HG03064 (cell line): ENCODE measurements around the gene P3H1.
"Not testable (repeated sequence)": the region's sequence is repeated elsewhere in the genome, so short reads cannot be mapped to it uniquely, and the experiment has no call there.

Source experiments
- ATAC-seq: cut with Tn5 transposase; IDR thresholded peaks from one replicate; pipeline ENCODE4 v1.9.1; 2021; ENCODE audit warnings: low read depth; ENCODE audit not compliant: unreplicated experiment

The P3H1 gene

DNA sequence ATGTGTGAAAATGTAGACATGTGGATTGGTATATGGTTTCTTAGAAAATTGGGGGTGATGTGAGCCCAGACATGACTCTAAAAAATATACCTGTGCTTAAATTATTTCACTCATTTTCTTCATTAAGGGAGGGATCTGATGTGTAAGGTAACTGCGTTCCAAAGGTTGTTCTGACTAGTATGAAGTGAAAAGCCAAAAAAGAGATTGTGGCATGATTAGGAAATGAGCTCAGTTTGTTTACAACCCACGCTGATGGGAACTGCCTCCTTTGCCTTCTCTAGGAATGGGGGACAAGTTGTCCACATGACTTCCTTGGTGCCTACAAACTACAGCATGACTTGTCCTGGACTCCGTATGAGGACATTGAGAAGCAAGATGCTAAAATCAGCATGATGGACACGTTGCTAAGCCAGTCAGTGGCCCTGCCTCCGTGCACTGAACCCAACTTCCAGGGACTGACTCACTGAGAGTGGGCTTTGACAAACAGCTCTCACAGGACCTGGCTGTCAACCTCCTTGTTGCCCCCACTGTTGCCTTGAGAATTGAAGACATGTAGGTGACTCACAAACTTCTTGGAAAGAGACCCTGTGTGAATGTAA, 8.2 kb upstream of the P3H1 start:
- ATAC-seq = no peak

DNA sequence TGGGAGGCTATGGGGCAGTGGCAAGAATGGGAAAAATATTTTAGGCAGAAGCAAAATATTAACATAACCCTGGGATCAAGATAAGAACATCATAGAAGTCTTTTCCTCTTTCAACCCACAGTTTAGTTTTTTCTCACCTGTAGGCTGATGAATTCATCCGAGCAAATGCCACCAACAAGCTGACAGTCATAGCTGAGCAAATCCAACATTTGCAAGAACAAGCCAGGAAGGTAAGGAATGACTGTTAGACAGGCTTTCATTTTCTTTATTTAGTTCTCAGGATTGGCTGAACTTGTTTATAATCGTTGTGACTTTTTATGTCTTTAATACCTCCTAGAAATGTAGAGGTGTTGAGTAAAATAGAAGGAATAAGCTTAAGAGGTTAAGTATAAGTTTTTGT, 6.6 kb upstream of the P3H1 start:
- ATAC-seq = no peak

DNA sequence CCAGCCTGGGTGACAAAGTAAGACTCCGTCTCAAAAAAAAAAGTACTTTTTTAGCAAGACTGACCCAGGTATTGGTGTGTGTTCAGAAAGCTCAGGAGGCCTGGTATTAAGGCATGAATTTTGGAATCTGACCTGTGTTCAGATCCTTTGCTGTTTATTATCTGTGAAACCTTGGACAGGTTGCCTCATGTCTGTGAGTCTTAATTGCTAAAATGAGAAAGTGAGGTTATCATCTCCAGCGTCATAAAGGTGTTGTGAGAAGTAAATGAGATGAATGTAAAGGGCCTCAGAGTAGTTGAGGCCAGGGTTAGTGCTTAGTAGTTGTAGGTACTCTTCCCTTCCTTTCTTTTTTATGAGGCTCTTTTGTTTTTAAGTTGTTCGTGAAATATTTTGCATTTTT, 3.0 kb upstream of the P3H1 start:
- ATAC-seq = no peak

DNA sequence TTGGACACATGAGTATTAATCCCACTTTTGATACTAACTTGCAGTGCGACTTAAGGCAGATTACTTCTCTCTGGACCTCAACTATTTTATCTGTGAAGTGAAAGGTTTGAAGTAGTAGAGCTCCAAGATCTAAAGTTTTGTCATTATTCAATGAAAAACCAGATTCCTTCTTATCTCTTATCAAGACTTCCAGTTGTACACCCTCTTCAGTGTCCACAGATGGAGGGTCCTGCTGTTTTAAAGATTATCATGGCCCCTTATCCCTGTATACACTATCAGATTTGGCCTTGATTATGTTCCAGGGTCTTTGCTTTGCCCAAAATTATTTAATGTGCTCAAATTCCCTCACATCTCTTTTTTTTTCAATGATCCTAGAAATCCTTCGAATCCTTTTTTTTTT, 1.3 kb upstream of the P3H1 start:
- no peak for ATAC-seq

DNA sequence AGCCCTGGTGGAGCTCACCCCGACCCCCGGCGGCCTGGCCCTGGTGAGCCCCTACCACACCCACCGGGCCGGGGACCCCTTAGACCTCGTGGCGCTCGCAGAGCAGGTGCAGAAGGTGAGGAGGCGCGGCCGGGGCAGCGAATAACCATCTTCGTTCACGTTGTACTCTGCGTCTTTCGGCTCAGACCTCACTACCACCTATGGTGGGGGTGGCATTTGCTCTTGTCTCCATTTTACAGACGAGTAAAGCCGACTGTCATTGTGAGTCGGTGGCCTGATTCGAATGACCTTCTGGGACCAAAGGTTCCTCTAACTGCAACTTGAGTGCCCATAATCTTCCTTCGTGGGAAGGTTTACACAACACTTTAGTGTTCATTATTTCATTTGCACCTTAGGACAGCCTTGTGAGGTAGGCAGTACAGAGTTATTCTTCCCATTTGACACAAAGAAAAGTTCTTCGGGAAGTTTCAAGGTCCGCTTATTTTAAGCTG, 727 bp upstream of the P3H1 start:
- peak; percentile 26 for ATAC-seq

DNA sequence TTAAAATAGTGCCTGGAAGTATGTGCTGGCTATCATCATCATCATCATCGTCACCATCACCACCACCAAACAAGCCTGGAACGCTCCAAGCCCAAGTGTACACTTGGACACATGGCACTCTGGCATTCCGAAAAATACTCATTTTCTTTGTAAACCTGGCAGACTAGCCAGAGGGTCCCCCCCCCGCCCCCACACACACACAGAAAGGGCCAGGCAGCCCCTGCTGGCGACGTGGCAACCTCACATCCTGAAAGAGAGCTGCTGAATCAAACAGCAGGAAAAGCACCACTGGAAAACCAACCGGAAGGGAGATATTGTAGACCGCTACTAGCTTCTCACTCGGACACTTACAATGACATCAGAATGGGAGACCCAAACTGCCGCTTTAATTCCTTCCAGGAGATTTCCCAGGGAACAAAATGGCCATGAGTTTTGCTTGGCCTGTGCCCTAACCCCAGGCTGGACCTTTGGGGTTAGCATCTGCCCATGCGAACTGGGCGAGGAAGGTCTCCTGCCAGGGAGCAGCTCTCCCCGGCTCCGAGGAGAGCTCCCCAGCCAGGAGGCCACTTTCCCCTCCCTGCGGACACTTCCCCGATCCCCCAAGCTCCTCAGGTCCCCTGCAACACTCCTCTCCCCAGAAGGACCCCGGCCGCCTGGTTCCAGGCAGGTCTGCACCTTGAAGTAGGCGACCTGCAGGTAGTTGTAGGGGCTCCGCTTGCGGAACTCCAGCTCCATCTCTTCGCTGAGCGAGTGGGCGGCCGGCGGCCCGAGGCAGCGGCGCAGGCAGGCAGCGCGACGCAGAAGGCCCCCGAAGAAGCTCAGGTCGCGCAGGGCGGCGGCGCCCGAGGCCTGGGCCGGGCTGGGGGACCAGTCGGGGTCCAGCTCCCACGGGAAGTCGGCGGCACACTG, 742 bp downstream of the P3H1 start:
- ATAC-seq = peak; percentile 20

DNA sequence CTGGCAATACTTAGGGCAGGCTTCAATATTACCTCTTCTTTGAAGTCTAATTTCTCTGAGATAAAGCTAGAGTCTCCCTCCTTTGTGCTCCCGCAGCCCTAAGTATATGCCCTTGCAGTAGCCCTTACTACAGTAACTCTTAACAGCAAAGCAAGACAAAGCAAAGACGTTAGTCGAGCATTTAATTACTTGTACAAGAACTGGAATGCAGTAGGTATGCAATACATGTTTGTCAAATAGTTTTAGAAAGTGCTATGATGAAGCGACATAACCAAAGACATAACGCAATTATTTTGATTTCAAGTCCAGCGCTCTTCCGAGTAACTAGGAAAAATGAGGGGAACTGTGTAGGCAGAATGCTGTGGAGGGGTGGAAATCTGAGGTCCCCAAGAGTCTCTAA, 1.6 kb downstream of the P3H1 start:
- no peak for ATAC-seq

DNA sequence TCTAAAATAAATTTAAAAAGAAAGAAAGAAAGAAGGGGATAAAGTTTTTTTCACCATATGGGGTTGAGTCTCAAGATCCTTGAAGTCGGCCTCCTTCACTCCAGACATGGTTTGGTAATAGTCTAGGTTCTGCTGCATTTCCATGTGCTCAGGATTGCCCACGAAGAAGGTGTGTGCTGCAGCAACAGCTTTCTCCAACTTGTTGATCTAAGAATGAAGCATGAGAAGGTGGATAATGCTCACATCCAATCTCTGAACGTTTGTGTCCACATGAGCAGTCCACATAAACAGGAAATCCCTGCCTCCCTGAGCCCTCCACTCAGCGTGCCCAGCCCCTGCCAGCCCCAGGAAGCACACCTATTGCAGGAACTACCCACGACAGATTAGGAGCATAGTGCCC, 4.6 kb downstream of the P3H1 start:
- ATAC-seq = no peak

DNA sequence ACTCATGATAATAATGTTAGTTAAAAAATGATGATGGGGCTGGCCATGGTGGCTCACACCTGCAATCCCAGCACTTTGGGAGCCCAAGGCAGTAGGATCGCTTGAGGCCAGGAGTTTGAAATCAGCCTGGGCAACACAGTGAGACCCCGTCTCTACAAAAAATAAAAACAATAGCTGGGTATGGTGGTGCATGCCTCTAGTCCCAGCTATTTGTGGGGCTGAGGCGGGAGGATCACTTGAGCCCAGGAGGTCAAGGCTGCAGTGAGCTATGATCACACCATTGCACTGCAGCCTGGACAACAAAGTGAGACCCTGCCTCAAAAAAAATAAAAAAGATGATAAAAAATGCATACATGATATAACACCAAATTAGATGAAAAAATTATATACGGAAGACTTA, 5.3 kb downstream of the P3H1 start:
- no peak for ATAC-seq

DNA sequence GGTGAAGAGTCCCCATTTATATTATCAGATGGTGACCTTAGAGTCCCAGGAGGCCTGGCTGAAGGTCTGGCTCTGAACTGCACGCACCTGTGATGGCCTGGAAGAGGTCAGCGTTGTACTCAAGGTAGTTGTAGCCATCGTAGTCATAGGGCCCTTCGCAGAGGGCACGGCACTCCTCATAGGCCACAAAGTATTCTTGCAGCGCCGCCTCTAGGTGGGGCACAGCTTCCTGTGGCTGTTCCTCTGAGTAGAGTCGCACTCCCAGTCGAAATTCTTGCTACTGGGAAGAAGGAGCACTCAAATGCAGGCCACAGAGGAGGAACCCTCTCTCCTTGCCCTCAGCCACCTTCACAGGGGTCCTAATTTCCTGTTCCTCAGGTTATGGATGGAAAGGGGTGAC, 7.7 kb downstream of the P3H1 start:
- no peak for ATAC-seq

DNA sequence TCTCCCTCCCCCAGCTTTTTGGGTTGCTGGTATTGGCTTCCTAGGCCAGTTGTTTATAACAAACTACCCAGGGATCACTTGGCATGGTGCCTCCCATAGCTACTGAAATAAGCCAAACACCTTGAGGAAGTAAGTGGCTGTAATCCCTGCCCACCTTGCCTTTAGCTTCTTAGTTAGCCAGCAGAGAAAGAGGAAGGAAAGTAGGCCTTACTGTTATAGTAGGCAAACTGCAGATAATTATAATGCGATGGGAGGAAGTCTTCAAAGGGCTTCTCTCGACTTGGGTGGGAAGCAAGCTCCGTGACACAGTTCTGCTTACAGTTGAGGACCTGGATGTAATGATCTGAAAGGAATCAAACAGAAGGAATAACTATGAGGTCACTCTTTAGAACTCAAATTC, 8.2 kb downstream of the P3H1 start:
- no peak for ATAC-seq

DNA sequence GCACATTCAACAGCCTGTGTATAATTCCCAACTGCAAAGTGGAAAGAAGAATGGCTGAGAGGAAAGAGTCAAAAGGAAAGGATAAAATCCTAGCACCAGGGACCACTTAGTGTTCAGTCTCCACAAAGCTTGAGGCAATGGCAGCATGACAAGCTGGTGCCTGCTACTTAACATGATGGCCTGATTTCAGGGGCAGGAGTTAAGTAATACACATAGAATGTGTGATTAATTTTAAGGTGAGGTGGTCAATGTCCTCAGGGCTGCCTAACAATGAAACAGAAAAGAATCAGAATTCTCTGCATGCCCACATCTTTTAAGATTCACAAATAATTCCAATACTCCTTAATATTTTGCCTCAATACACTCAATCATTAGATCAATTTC, 8.9 kb downstream of the P3H1 start:
- ATAC-seq = no peak

DNA sequence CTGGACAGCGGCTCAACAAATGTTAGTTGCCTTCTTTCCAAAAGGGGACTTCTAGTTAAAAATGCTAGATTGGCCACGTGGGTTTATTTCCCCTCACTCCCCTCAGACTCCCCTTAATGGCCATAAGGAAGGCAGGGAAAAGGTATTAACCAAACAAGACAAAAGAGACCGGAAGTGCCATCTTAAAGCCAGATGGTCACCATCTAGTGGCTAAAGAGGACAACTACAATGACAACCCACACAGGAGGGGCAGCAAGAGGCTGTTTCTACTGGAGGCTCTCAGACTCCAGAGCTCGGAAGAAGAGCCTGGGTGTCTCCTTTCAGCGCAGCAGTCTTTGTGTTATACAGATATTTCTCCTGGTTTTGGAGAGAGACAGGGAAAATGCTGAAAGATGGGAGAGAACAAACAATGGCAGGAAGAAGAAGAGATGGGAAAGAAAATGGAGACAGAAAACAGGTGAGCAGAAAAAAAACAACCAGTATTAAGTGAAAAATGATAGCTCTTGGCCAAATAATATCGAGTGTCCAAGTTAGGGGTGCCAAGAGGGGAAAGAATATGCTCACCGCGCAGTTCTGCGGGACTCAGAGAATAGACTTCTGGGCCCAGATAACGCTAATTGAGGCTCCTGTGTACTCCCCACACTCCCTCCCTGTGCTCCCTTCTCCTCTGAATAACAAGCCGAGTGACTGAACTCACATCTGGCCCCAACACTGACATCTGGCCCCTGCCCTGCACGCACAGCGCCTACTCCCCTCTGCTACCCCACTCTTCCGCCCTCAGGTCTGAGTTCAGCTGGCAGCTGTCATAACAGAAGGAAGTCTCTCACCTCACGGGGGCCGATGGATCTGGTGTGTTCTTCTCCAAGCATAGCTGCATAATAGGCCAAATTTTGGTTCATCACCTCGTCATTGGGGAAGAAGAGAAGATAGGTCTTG, 9.6 kb downstream of the P3H1 start:
- no peak for ATAC-seq

DNA sequence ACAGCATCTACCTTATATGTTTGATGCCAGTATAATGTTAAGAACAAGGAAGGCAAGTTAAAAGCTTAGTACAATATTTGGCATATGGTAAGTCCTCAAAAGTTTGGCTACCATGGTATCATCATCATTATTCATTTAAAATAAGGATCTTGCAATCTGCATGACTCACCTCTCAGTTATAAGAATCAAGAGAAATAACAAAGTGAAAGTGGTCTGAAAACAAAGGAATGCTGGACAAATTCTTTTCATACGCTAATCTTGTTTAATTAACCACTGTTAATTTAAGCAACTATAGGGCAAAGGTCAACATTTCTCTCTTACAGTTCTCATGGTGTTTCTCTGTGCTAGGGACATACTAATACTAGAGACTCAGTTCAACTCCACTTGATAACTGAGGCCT, 13.8 kb downstream of the P3H1 start:
- no peak for ATAC-seq

DNA sequence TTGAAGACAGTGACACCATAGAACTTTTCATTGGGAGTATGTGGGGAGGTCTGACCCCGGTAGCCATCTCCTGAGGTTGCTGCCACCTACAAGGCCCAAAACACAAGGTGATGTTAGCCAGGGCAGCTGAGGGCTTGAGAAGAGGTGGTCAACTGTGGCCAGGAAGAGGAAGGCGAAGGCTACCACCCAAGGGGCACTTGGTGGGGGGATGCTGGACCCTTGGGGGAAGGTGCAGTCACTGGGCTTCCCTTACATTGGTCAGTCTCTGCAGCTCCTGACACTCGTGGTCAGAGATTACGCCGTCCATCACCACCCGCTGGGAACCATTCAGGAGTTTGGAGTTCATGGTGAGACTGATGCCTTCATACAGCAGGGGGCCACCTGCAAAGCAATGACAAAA, 14.5 kb downstream of the P3H1 start:
- no peak for ATAC-seq

DNA sequence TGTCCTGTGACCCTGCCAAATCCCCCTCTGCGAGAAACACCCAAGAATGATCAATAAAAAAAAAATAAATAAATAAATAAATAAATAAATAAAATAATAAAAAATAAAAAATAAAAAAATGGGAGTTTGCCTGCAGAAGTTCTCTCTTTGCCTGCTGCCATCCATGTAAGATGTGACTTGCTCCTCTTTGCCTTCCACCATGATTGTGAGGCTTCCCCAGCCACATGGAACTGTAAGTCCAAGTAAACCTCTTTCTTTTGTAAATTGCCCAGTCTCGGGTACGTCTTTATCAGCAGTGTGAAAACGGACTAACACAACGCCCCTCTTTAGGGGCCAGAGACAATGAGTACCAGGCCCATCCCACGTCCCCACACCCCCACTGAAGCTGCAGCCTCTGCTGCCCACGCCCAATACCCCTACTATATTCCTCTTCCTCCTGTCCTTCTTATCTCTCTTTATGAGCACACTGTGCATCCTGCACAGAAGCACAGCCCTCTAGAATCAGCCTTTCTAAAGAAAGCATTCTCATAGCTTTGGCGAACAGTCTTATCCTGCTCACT, 15.2 kb downstream of the P3H1 start:
- not testable (repeated sequence) for ATAC-seq

DNA sequence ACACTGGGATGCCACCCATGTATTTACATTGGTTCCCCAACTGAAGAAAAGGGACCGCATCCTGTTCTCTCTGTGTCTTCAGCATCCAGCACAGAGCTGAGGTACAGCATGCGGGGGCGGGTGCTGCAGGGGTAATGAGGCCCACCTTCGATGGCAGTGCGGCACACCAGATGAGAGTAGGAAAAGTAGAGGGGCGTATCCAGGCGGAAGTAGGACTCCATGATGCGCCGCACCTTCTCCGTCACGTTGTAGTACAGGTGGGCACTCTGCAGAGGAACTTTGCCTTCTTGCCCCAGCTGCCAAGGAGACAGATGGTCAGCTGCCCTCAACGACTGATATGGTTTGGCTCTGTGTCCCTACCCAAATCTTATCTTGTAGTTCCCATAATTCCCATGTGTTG, 16.8 kb downstream of the P3H1 start:
- ATAC-seq = no peak

DNA sequence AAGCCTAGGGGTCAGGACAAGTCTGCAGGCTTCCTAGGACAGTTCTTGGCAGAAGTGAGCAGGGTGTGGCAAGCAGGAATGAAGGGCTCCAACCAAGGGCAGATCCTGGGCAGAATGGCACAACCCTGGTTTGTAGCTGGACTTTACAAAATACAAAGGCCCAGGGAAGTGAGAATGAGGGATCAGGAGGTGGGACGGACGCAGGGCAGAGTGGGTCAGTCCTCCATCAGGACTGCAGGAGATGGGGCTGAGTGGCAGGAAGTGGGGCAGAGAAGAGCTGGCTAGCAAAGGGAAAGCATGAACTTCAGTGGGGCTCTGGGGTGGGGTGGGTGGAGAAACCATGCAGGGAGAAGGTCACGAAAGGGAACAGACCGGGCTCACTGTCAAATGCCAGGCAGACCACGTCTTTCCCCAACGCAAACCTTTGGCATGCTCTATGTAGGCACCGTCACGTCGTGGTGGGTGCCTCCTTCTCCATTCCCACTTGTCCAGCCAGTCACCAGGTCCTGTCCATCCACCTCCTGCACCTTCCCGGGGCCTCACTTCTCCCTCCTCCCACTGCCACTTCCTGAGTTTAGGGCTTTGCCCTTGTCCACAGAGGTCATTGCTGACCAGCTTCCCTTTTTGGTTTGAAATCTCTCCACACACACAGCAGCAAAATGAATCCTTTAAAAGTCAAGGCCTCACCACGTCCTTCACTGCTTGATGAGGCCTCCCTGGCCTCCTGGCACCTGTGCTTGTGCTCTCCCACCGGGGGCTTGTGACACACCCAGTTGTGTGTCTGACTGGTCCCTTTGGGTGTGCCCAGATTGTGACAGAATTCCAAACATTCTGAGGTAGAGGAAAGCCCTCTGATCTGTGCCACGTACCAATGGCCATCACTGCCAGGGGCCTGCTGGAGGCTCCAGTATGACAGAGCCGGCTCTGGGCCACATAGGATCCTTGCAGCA, 18.1 kb downstream of the P3H1 start:
- no peak for ATAC-seq

DNA sequence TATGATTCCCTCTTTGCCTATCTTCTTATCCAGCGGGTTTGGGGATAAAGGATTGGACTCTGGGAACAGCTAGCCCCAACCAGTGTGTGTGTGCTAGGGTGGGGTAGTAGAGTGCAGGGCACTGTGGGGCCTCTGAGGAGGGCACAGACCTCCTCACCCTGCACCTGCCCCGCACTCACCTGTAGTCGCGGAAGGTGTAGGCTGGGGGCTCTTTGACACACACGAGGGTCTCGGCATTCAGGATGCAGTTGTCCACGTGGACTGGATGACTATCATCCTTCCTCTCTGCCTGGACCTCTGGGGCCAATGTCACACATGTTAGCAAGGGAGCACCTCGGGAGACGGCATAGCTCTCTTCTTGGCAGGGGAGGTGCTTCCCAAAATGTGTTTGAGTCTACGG, 18.8 kb downstream of the P3H1 start:
- ATAC-seq = no peak

DNA sequence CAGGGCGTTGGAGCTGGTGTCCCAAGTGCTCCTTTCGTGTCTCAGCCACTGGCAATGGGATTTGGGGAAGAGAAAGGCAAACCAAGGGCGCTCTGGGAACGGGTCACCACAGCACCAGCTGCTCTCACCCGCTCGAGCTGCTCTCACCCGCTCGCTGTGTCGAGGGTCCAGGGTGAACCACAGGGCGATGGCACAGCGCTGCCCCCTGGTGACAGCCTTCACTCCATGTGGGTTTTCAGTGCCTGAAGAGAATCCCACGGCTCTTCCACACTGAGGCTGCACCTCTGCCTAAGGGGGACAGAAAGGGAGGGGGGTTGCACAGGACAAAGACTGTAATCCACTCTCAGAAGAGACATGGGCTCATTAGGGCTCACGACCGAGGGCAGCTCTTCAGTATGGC, 19.7 kb downstream of the P3H1 start:
- ATAC-seq = no peak
